Panc1 (cell line): ENCODE results near the gene ZFP2. TPM values are rescaled to one million over a fixed set of nuclear protein-coding genes. Genes with fewer than 3 reads are reported as not detected.

ENCODE experiments used
- ATAC-seq: fragments of 200-7000 bp; cut with Tn5 transposase; 2 replicates; pipeline ENCODE4 v1.9.1; 2020; ENCODE audit warnings: mild to moderate bottlenecking, moderate library complexity
- Bru-seq: library from RNA; stranded (reverse); fragments of 400-500 nt; gene quantifications from one replicate; lab custom pipeline; 2021; lab: Mats Ljungman, UMichigan
- BruChase-seq, 2 experiments: library from RNA; stranded (reverse); fragments of 400-500 nt; gene quantifications; one replicate each; lab custom pipeline; 2021; lab: Mats Ljungman, UMichigan
- BruUV-seq: library from RNA; stranded (reverse); fragments of 400-500 nt; replicated peaks from 2 replicates; lab custom pipeline; 2021; lab: Mats Ljungman, UMichigan
- CTCF ChIA-PET: fragments of 300-600 bp; sonication (Branson Sonifier 250); formaldehyde crosslinking; loops from one replicate; lab custom pipeline; 2022; ENCODE audit warnings: antibody characterized with exemption; lab: Charles Lee
- POLR2A ChIA-PET: fragments of 300-600 bp; sonication (Branson Sonifier 250); formaldehyde crosslinking; loops from one replicate; lab custom pipeline; 2022; ENCODE audit warnings: antibody characterized with exemption; lab: Charles Lee
- DNase-seq: peaks from one replicate; pipeline ENCODE4 v3.0.0-alpha.2; 2010; ENCODE audit warnings: low read depth, low spot score
- H3K27ac ChIP-seq: 2 replicates; pipeline ENCODE4 v1.5.1; 2011; ENCODE audit warnings: mild to moderate bottlenecking, low read length, inconsistent platforms
- H3K27me3 ChIP-seq: fragments of 200-500 bp; sonication (Bioruptor generic); 2 replicates; pipeline ENCODE4 v1.6.0; 2014; ENCODE audit warnings: low read length, inconsistent platforms; ENCODE audit not compliant: control insufficient read depth, insufficient read depth
- H3K36me3 ChIP-seq: fragments of 200-500 bp; sonication (Bioruptor generic); 2 replicates; pipeline ENCODE4 v1.5.1; 2014; ENCODE audit warnings: inconsistent platforms, mild to moderate bottlenecking, low read length, moderate library complexity; ENCODE audit not compliant: control insufficient read depth, insufficient read depth
- H3K4me1 ChIP-seq: 2 replicates; pipeline ENCODE4 v1.5.1; 2011; ENCODE audit warnings: inconsistent platforms, mild to moderate bottlenecking, low read length, moderate library complexity; ENCODE audit not compliant: control insufficient read depth, insufficient read depth
- H3K4me3 ChIP-seq, 2 experiments: 2 replicates each; pipeline ENCODE4 v1.5.1; 2011 to 2012; ENCODE audit warnings: low read depth in 2 of 2, low read length in 2 of 2, mild to moderate bottlenecking in 2 of 2, inconsistent platforms in 1 of 2, moderate library complexity in 1 of 2
- H3K9me3 ChIP-seq: fragments of 200-500 bp; sonication (Bioruptor generic); 2 replicates; pipeline ENCODE4 v1.5.1; 2014; ENCODE audit warnings: low read depth, mild to moderate bottlenecking, inconsistent platforms, low read length, moderate library complexity; ENCODE audit not compliant: control insufficient read depth, insufficient read depth
- POLR2AphosphoS5 ChIP-seq: IDR thresholded peaks from 2 replicates; pipeline ENCODE4 v1.6.1; 2012; ENCODE audit warnings: mild to moderate bottlenecking, low read depth, low read length, moderate library complexity
- SIN3A ChIP-seq: IDR thresholded peaks from 2 replicates; pipeline ENCODE4 v1.6.1; 2012; ENCODE audit warnings: low read depth, mild to moderate bottlenecking, low read length, moderate library complexity, borderline replicate concordance; ENCODE audit not compliant: insufficient read depth
- TCF7L2 ChIP-seq: IDR thresholded peaks from 2 replicates; pipeline ENCODE4 v1.6.1; 2011; ENCODE audit warnings: mild to moderate bottlenecking, low read depth, low read length, inconsistent platforms
- in situ Hi-C: cut with HindIII; loops from 2 replicates; pipeline ENCODE4 v1.10.0; 2016; ENCODE audit warnings: low sequenced_read_pairs, low pct_unique_long_range_greater_than_20kb
- intact Hi-C: fragments of 100-400 bp; cut with micrococcal nuclease; formaldehyde crosslinking; loops from one replicate; pipeline ENCODE4 v1.10.0; 2022; ENCODE audit not compliant: unreplicated experiment
- long read RNA-seq: library from polyadenylated mRNA; unstranded; transcript quantifications from one replicate; pipeline ENCODE4 v2.0.0, GENCODE V29; 2021; ENCODE audit not compliant: unreplicated experiment
- polyA plus RNA-seq: library from polyadenylated mRNA; unstranded; fragments of >200 nt; gene quantifications from one replicate; pipeline ENCODE4 v1.2.1, GENCODE V29; 2012; ENCODE audit warnings: missing spikeins; ENCODE audit not compliant: insufficient read length
- total RNA-seq: library from RNA; stranded (reverse); gene quantifications from one replicate; pipeline ENCODE4 v1.2.1, GENCODE V29; 2021; ENCODE audit not compliant: unreplicated experiment
- TF ChIP-seq, protein P1 (sequence below): fragments of 450-650 bp; IDR thresholded peaks from 2 replicates; pipeline ENCODE4 v1.5.1; 2017; ENCODE audit warnings: mild to moderate bottlenecking
- TF ChIP-seq, protein P2 (sequence below), 2 experiments: IDR thresholded peaks; 2 replicates each; pipeline ENCODE4 v1.6.1; 2011 to 2012; ENCODE audit warnings: low read depth in 2 of 2, control low read depth in 1 of 2, low read length in 1 of 2, mild to moderate bottlenecking in 1 of 2, moderate library complexity in 1 of 2; ENCODE audit not compliant: insufficient read depth in 1 of 2

The ZFP2 gene
- total RNA-seq (1.2 TPM), Bru-seq, nascent RNA (percentile 44 among the genes with signal in this experiment), BruChase-seq, experiment 1, labeled RNA remaining after a 2-hour chase (percentile 49 among the genes with signal in this experiment), BruChase-seq, experiment 2, labeled RNA remaining after a 6-hour chase (percentile 45 among the genes with signal in this experiment)
- polyA plus RNA-seq = 1.2 TPM
- long read RNA-seq, partial matches to known transcripts = 0 of 5 reads
- long read RNA-seq, other reads (novel, unspliced or antisense) = 3 of 5 reads

DNA sequence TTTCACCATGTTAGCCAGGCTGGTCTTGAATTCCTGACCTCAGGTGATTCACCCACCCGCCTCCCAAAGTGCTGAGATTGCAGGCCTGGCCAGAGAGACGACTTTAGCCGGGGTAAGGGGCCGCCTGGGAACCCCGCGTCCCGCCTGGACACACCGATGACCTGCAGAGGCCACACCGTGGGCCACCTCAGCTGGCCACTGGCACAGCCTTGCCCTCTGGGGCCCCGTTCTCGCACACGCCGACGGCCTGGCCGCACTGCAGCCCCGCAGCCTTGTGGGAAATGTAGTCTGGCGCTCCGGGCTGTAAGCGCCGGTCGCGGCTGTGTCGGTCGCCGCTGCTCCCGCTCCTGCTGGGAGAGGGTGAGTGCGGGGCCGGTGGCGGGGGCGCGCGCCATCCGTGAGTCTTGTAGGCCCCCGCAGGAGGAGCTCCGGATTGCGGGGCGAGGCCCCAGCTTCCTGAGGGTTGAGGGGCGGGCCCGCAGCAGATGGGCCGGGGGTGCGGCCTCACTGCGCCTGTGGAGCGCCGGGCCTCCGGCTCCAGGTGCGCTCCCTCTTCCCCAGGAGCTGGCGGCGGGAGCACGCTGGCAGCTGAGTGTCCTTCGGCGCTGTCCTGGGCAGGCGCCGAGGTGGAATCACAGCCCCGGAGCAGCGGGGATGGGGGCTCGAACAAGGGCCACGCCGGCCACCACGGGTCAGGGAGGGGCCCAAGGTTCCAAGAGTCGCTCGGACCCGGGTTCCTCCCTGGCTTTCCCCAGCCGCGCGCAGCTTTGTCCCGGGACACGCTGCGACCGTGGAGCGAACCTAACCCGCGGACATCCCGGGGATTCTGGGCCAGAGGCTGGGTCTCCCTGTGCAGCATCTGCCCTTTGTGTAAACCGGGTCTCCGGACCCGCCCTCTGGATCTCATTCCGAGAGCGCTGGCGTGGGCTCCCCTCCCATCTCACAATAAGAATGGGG lies at the start of gene ZFP2:
Gene ZFP2, plus strand, starts transcription at position 299 of the 957 bp plus-strand sequence. CDS start 35,401 bp downstream, outside the sequence.
- TF ChIP-seq POLR2AphosphoS5 = peak; percentile 69
- TF ChIP-seq, protein P1, sequence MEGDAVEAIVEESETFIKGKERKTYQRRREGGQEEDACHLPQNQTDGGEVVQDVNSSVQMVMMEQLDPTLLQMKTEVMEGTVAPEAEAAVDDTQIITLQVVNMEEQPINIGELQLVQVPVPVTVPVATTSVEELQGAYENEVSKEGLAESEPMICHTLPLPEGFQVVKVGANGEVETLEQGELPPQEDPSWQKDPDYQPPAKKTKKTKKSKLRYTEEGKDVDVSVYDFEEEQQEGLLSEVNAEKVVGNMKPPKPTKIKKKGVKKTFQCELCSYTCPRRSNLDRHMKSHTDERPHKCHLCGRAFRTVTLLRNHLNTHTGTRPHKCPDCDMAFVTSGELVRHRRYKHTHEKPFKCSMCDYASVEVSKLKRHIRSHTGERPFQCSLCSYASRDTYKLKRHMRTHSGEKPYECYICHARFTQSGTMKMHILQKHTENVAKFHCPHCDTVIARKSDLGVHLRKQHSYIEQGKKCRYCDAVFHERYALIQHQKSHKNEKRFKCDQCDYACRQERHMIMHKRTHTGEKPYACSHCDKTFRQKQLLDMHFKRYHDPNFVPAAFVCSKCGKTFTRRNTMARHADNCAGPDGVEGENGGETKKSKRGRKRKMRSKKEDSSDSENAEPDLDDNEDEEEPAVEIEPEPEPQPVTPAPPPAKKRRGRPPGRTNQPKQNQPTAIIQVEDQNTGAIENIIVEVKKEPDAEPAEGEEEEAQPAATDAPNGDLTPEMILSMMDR = no peak
- peak; percentile 10; the same call in 1 of the 2 replicates for TF ChIP-seq SIN3A
- Histone ChIP-seq H3K36me3 (no peaks in the 10 kb centered on the region), H3K27ac (peak within 1 kb of the TSS; percentile 51), H3K4me3 (peak within 1 kb of the TSS; percentile 71 to 81), H3K9me3 (0 out of 2 replicates have a peak, but pooled peaks cover 1% of the 10 kb centered on the region), H3K4me1 (peaks cover 4% of the 10 kb centered on the region; the same call in 1 of the 2 replicates), H3K27me3 (no peaks in the 10 kb centered on the region)
- CTCF ChIA-PET = interaction anchor here (0.7 kb wide), 1 partner anchor 864 kb away, joined by 5 read pairs; no protein-coding TSS in a partner anchor
- no TSS peak for BruUV-seq
- no peak for DNase-seq
- intact Hi-C loops = no loop called here
- POLR2A ChIA-PET = no interaction called here
- peak; percentile 99 for ATAC-seq
- in situ Hi-C loops = no loop called here

DNA sequence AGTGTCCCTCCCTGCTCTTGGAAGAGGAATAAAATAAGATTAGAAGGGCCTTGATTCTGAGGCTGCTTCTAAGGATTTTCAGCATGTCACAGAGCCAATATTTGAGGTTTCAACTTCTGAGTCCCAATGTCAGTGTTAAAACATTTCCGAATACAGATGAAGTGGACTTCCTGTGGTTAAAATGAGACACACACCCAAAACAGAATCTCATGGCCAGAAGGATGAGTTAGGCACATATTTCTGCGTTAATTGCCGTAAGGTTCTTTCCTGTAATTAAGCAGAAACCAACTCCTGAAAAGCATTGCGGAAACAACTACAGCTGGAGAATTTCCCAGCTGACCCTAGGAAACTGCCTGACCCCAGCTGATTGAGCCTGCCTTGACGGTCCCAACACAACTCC lies 46.4 kb upstream of the ZFP2 start:
- in situ Hi-C loops = no loop called here

More for the DNA sequence above, 46.4 kb upstream of the ZFP2 start:
- Histone ChIP-seq H3K27ac (no peak overlapping the region), H3K36me3 (no peaks in the 10 kb centered on the region), H3K9me3 (no peaks in the 10 kb centered on the region), H3K4me1 (no peaks in the 10 kb centered on the region), H3K4me3 (no peak overlapping the region), H3K27me3 (no peaks in the 10 kb centered on the region)
- intact Hi-C loops = no loop called here
- no peak for DNase-seq
- ChIA-PET CTCF (no interaction called here), POLR2A (no interaction called here)
- TF ChIP-seq, protein P1 = no peak
- TF ChIP-seq, protein P2, sequence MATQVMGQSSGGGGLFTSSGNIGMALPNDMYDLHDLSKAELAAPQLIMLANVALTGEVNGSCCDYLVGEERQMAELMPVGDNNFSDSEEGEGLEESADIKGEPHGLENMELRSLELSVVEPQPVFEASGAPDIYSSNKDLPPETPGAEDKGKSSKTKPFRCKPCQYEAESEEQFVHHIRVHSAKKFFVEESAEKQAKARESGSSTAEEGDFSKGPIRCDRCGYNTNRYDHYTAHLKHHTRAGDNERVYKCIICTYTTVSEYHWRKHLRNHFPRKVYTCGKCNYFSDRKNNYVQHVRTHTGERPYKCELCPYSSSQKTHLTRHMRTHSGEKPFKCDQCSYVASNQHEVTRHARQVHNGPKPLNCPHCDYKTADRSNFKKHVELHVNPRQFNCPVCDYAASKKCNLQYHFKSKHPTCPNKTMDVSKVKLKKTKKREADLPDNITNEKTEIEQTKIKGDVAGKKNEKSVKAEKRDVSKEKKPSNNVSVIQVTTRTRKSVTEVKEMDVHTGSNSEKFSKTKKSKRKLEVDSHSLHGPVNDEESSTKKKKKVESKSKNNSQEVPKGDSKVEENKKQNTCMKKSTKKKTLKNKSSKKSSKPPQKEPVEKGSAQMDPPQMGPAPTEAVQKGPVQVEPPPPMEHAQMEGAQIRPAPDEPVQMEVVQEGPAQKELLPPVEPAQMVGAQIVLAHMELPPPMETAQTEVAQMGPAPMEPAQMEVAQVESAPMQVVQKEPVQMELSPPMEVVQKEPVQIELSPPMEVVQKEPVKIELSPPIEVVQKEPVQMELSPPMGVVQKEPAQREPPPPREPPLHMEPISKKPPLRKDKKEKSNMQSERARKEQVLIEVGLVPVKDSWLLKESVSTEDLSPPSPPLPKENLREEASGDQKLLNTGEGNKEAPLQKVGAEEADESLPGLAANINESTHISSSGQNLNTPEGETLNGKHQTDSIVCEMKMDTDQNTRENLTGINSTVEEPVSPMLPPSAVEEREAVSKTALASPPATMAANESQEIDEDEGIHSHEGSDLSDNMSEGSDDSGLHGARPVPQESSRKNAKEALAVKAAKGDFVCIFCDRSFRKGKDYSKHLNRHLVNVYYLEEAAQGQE (IDR thresholded peaks at IDR 0.05; ENCODE audit: insufficient read depth in 1 of 2, low read depth in 2 of 2, low read length in 1 of 2) = no peak
- no peak for TF ChIP-seq SIN3A
- TF ChIP-seq POLR2AphosphoS5 = no peak
- TF ChIP-seq TCF7L2 = no peak
- no TSS peak for BruUV-seq
- ATAC-seq = no peak
